ENCODE measurements around the gene TNS1.

The TNS1 gene

DNA sequence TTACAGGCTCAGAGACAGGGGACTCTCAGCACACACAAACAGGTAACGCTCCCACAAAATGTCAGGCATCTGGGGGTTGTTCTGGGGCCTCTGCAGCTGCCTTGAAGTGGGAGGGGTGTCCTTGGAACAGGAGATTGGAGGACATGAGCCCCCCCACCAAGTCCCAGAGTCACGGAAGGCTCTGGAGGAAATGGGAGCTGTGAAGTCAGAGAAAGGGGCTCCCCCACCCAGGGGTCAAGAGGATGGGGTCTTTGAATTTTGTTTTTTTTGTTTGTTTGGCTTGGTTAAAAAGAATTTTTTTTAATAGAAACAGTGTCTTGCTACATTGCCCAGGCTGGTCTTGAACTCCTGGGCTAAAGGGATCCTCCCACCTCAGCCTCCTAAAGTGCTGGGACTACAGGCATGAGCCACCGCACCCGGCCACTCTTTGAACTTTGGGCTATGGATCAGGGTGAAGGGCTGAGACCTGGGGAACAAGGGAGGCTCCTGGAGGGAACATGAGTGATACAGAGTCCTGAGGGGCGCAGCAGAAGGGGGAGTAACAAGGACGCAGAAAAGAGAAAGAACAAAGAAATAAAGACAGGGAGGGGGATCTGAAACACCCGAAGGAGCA lies 46.8 kb downstream of the TNS1 start:
- no peak for DNase-seq

DNA sequence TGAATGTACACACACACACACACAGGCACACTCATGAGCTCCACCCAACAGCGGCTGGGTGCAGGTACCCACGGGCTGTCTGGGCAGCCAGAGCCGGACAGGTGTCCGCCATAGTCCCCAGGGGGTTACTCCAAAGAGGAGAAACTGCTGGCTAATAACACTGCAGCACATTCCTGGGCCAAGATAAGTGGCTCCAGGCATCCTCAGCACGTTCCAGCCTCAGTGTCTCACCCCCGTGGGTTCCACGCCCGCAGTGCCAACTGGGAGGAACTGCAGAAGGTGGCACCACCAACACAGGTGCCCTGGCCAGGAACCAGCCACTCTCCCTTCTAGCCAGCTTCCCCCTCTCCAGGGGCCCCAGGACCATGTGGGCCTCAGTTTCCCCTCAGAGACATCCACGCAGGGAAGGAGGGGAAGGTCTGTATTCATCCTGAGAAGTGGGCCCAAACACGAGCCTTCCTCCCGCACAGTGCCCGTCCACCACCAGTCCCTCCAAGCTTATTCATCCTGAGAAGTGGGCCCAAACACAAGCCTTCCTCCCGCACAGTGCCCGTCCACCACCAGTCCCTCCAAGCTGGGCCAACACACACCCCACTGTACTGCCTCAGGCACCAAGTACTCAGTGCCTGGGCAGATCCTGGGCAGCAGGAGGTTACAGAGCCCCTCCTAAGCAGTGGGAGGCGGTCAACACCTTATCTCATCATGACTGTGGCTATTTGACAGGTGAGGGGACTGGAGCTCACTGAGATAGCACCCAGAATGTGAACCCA lies 47.6 kb downstream of the TNS1 start:
- DNase-seq, result no peak

DNA sequence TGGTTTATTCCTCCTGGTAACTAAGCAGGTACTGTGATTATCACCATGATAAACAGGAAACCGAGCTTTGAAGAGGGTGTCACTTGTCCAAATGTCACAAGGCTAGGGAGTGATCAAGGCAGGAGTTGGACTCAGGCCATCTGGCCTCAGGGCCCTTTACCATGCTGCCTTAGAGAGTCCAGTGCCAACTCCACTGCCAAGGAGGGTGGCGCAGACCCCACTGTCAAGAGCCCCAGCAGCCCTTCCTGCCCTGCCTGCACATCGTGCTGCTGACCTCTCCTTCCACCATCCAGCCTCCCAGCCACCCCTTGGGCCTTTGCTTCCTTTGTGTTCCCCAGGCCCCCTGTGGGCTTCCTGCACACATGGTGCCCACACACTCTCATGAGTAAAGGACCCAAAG lies 48.3 kb downstream of the TNS1 start:
- no peak for DNase-seq

DNA sequence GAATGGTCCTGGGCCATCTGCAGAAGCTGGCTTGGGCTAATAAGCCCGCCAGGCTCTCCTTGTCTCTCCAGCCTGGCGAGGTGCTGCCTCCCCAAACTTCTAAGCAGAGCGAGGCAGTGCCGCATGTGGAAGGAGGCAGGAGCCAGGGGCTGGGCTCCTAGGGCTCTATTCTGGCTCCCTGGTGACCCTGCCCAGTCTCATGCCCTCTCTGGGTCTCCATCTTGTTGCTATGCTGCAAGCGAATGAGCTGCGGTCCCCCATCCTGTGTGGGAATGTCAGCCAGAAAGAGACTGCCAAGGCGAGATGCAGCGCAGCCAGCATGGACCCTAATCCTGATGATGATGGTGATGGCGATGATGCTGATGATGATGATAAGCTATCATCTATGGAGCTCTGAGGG lies 48.7 kb downstream of the TNS1 start:
- no peak for DNase-seq

DNA sequence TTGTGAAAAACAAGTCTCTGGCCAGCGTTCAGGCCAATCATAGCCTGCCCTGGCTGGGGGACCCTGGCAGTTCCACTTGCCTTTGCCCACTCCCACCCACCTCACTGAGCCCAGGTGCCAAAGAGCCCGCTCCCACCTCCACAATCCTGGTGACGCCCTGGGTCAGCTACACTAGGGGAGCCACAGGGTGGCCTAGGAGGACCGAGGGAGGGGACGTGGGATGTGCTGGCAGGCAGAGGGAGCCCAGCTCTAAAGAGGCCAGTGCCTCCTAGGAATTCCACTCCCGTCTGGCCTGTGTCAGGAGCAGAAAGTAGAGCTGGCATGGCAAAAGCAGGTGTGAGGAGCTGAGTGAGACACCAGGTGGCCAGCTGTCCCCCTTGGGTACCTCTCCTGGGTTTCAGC lies 49.3 kb downstream of the TNS1 start:
- no peak for DNase-seq

DNA sequence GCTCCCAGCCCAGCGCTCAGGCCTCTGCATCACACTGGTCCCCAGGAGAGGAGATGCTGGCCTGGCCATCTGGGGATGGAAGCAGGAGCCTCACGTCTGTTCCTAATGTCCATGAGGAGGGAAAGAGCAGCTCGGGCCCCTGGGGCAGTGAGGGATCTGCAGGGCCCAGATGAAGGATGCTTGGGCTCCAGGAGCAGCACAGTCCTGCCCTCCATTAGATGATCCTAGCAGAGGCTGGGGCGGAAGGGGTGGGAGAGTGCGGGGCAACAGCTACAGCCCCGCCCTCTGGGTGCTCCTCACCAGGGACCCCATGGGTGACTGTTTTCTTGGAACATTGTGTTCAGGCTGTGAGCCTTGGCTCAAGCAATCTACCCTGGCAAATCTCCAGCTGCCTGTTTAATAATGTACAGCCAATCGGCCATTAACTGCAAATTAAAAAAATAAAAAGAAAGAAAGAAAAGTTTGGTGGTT lies 49.7 kb downstream of the TNS1 start:
- DNase-seq, result no peak

DNA sequence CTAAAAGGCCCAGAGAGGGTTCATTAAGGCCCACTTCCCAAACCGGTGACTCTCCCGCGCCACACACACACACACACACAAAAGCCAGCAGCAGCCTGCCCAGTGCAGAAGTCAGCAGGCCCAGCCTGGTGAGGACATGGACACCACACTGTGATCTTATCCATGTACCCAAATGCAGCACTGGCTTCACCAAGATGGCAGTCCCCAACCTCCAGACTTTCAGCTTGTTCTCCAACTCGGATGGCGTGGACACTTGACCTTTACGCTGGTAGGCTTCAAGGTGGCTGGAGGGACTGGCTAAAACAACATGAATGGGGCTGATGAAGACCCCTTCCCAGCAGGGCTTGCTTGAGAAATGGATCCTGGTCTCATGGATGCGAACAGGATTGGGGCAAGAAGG lies 50.4 kb downstream of the TNS1 start:
- DNase-seq, result no peak

DNA sequence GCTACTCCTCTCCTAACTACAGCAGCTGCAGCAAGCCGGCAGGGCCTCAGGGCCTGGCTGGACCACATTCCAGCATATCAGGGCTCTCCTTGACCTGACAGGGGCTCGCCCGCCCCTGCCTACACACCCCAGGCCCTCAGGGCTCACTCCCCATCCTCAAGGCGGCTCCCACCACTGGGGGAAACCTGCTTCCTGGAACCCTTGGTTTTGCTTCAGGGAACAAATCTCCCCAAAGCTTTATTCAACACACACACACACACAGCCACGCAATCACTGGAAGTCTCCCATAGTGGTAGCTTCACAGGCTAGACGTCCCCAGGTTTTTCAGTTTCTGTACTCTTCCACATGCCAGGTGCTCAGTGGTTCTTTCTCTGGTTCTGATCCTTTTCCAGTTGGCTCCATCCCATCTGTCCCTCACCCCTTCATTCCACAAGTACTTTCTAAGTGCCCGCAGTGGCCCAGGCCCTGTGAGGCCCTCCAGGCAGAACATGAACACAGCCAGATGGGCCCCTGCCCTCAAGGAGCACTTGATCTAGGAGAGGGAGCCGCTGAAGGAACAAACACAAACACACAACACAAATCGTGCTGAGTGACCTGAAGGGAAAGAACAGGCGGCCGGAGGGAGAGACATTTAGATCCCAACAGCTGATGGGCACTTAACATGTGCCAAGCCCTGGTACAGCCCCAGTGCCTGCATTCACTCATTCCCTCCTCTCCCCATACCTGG lies 51.1 kb downstream of the TNS1 start:
- DNase-seq, result no peak

DNA sequence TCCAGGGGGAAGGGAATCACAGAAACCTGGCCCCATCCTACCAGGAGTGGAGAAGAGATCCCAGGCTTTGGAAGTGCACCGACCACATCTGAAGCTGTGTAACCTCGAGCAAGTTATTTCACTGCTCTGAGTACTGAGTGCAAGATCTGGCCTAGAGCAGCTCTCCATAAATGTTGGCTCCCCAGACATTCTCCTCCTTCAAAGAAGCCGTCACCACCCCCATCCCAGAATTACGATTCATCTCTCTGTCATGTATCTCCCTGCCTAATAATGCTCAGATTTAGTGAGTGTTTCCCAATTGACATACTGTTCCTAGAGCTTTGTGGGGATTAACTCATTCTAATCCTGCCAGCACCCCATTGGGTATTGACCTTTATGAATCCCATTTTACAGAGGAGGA lies 51.7 kb downstream of the TNS1 start:
- no peak for DNase-seq

DNA sequence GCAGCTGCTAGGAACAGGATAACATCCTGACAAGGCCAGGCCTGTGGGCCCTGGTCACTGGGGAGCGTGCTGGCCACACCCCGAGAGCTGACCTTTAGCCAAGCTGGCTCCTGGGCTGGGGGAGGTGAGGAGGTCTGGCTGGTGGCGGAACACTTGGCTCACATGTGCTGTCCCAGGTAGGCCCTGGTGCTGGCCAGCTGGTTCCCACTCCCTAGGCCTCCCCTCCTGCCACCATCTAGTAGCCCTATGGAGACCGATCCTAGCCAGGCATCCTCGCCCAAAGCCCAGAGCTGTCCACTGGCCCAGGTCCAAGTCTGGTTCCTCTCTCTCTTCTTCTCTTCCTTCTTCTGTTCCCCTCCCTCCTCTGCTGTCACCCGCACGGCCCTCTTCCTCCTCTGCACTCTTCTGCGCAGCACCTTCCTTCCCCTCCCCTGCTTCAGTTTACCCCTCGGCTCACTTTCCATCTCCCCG lies 52.4 kb downstream of the TNS1 start:
- no peak for DNase-seq

DNA sequence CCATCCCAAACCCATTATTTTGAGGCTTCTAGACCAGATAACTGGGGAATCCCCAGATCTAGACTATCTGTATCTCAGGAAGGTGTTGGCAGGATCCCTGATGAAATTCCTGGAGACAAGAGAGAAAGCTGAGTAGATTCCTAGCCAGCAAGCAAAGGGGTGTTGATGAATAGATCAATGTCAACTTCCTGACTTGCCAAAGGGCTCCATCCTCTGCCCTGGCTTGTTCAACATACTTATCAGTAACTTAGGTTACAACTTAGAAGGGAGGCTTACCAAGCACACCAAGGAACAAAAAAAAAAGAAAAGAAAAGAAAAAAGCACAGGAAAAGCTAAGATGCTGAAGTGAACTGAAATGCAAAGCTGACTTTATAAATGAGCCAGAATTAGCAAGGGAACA lies 53.3 kb downstream of the TNS1 start:
- no peak for DNase-seq

DNA sequence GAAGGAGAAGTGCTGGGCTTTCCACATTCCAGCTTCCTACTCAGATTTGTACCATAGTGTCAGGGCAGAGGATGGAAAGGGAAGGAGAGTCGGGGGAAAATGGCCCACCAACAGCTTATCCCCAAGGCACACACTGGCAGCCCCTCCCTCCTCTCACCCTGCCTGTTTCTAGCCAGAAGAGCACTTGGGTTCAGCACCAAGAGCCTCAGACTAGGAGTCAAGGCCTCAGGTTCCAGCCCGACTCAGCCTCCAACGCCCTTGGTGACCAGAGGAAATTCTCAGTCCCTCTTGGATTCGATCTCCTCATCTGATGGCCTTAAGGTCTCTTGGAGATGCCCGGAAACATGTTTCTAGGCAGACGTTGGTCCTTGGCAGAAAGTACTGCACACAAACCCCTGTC lies 53.9 kb downstream of the TNS1 start:
- DNase-seq, result no peak

DNA sequence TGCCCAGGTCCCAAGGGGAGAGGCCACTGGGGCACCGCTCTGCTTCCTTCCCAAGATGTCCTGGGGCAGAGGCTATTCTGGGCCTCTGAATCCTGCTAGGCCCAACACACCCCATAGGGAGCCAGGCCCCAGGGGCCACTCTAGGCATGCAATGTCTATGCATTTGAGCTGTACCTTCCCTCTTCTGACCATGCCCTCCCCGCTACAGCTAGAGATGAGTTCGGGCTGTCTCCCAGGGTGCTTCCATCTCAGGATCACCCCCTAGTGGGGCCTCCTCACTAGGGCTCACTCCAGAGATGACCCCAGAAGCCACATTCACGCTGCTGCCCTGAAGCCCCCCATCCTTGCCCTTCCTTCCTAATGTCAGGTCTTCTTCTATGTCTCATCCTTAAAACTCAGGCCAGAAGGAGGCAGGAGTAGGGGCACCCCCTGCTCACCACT lies 54.4 kb downstream of the TNS1 start:
- DNase-seq, result no peak

DNA sequence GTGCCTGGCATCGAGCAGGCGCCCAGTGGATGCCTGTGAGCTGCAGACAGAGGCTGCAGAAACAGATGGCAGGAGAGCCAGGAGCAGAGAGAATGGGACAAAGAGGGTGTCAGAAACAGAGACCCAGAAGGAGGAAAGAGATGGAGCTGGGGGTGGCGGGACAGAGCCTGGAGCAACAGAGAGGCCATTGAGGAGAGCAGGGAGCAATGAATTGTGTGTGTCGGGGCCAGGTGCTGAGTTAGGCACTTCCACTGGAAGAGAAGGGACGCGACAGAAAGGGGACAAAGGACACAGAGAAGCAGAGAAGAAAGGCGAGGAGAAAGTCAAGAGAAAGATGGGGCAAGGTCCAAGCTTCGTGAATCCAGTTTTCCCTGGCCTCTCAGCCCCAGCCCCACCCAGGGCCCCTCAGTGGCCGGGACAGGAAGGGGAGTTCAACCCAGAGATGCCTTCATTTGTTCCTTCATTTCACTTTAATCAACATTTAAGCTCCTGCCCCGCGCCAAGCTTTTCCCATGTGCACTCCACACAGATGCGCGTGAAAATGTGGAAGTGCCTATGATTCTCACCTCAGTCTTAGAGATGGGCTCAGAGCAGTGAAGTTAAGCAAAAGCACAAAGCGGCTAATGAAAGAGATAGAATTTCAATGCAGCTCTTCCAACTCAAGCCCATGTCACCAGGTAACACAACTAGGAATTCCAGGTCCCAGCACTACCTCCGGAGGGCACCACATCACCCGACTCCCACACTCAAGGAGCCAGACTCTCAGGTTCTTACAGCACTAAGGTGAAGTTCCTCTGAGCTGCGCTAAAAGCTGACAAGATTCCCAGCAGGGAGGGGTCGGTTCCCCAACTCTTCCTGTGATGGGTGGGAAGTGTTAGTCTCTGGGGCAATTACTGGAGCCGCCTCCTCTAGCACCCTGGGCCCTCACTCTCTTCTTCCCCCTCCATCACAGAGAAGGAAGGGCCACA lies 55.1 kb downstream of the TNS1 start:
- DNase-seq, result no peak

DNA sequence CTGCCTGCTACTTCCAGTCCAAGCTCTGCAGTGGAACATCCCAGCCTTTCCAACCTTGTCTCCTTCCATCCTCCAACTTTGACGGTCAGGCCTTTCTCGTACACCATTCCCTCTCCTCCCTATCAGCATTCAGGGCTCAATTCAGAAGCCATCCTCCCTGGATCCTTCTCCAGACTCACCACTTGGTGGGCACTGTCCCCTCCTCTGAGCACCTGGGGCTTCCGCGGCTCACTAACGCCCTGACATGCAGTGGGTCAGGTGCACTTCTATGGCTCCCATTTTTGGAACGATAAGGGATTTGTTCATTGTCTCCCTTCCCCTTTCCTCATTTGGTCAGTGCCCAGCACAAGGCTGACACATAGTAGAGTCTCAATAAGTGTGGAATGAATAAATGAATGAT lies 56.7 kb downstream of the TNS1 start:
- DNase-seq, result no peak

DNA sequence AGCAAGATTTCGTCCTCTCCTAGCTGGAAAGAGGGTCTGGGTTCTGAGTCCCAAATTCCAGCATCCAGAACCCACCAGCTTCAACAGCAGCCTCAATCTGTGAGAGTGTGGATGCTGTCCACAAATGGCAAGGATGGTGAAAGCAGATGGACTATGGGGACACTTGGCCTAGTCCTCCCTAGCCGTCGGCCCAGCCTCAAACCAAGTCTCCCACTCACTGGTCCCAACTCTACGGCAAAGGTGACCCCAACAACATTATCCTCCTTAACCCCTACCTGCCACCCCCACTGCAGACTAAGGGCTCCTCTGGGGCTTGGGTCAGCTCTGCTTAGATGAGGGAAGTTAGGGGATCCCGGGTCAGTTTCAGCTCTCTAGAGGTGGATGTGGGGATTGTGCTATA lies 57.3 kb downstream of the TNS1 start:
- no peak for DNase-seq

DNA sequence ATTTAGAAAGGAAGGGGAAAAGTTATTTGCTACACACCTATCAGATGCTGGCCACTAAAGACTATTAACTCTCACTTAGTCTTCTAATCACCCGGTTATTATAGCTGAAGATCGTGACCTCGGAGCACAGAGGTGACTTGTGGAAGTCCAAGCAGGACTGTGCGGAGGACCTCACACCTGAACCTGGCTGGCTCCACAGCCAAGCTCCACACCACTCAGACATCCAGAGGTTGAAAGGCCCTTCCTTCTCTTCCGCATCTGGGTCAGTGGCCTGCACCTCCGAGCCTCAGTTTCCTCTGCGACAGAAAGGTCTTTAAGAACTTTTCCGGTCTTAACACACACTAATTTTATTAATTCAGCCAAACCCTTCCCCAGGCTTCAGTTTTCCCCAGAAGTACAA lies 57.9 kb downstream of the TNS1 start:
- no peak for DNase-seq

DNA sequence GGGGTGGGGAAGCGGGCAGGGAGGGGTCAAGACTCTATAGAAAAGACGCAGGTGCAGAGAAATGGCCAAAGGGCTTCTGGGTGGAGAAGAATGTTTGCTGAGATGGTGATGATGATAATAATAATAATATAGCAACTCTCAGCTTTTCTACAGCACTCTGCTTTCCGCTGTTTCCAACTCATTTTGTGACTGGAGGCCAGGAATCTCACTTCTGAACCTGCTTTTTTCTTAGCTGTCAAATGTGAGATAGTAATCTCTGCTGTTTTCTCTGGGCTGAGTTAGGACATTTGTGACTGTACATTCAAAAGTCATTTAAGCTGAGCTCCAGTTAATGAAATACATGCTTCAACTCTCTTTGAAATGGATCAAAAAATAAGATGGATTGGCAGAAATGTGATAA lies 58.4 kb downstream of the TNS1 start:
- DNase-seq, result no peak

DNA sequence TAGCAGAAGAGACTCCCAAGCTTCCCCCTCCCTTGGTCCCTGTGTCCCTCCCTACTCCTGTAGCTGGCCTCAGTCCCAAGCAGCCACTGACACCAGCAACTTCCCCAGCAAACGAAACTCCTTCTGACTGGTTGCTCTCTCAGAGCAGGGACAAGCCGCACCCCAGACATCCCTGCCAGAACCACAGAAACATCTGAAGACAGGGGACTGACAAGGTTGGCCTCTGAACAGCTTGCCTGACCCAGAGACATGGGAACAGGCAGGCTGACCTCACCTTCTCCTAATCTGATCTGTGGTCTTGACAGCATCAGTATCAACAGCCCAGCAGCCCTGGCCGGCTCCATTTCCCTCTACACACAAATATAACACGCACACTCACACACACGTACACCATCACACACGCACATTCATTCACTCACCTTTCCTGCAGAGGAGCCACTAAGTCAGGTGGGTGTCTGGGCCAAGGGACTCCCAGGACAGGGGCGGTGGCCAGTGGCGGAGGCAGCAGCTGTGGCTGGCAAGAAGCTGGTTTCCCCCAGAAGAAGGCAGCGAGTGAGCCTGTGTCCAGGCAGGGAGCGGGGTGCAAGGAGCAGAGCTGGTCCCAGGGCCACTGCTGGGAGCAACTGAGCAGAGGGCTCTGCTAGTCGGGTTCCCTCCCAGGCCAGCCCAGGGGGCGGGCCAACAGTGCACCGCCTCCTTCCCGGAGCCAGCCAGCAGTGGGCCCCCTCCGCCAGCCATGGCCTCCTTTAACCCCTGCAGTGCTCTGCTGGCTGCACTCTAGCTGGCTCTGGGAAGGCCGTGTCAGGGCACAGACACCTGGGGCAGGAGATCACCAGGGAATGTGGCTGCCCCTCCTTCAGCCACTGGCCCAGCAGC lies 59.1 kb downstream of the TNS1 start:
- no peak for DNase-seq

DNA sequence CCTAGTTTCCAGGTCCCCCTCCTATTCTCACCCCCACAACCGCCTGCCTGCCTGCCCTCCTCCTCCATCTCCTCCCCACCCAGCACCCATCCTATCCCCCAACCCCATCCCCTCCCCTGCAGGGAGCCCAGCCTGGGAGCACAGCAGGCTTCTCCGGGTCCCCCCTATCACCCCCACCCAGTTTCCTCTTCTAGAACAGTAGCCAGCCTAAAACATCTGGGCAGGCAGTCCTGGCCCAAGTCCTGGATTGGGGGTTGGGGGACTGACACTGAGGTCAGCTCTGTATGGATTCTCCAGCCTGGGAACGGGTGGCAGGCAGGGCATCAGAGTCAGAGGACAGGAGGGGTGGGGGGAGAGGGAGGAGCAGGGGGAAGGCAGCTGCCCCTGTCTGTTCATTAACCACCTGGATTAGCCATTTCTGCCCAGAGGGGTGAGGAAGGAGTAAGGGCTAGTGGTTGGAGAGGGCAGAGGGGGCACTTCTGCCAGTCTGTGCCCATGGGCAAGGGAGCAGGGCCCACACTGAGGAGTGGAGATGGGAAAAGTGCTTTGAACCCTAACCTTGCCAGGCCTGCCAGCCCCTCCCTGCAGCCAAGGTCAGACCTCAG lies 60.0 kb downstream of the TNS1 start:
- no peak for DNase-seq
